Activated CD8-positive, alpha-beta T cell treated with anti-CD3 and anti-CD28 coated beads, Interleukin-2, amount 10 ng/mL, durations not matched to agents 7 days and 5 days (primary cell): Measurements from ENCODE around the gene XPO5. TPM values are rescaled to one million over a fixed set of nuclear protein-coding genes. Genes with fewer than 3 reads are reported as not detected.

Experiments used
- ATAC-seq: fragments of 150-1000 bp; cut with Tn5 transposase; one replicate; pipeline ENCODE4 v1.10.0; 2021; ENCODE audit warnings: moderate library complexity
- CTCF ChIA-PET: fragments of 350-600 bp; sonication (Branson Sonifier 250); formaldehyde crosslinking; loops from one replicate; lab custom pipeline; 2021; ENCODE audit warnings: antibody characterized with exemption; lab: Charles Lee
- POLR2A ChIA-PET: fragments of 350-600 bp; sonication (Branson Sonifier 250); formaldehyde crosslinking; loops from one replicate; lab custom pipeline; 2021; ENCODE audit warnings: antibody characterized with exemption; lab: Charles Lee
- DNase-seq: peaks from one replicate; pipeline ENCODE4 v3.0.0-alpha.2; 2020
- H3K27ac Mint-ChIP-seq: one replicate; pipeline ENCODE4 v1.8.0; 2021; ENCODE audit warnings: mild to moderate bottlenecking, mixed read lengths
- H3K27me3 Mint-ChIP-seq: one replicate; pipeline ENCODE4 v1.8.0; 2021; ENCODE audit warnings: low read depth, mixed read lengths
- H3K36me3 Mint-ChIP-seq: one replicate; pipeline ENCODE4 v1.8.0; 2021; ENCODE audit warnings: low read depth, mixed read lengths
- H3K4me1 Mint-ChIP-seq: one replicate; pipeline ENCODE4 v1.8.0; 2021; ENCODE audit warnings: low read depth, mixed read lengths
- H3K4me3 Mint-ChIP-seq: one replicate; pipeline ENCODE4 v1.8.0; 2021; ENCODE audit warnings: mild to moderate bottlenecking, mixed read lengths
- H3K9me3 Mint-ChIP-seq: one replicate; pipeline ENCODE4 v1.8.0; 2022; ENCODE audit warnings: mixed read lengths; ENCODE audit not compliant: insufficient read depth
- total RNA-seq, 2 experiments: library from RNA; stranded (reverse); gene quantifications; one replicate each; pipeline ENCODE4 v1.2.3, GENCODE V29; 2021

XPO5 gene
- total RNA-seq, 2 experiments from 2014 or later = 57.6 to 62.1 TPM

- no peak for ATAC-seq
- POLR2A ChIA-PET = interaction anchor here (1.2 to 1.7 kb wide), 2 partner anchors 16 to 19 kb away, joined by 5 read pairs; partner anchors contain the start of gene TJAP1
These were observed 79.3 kb downstream of the XPO5 start for GRCh38 chr6:43496370-43497128.

DNA sequence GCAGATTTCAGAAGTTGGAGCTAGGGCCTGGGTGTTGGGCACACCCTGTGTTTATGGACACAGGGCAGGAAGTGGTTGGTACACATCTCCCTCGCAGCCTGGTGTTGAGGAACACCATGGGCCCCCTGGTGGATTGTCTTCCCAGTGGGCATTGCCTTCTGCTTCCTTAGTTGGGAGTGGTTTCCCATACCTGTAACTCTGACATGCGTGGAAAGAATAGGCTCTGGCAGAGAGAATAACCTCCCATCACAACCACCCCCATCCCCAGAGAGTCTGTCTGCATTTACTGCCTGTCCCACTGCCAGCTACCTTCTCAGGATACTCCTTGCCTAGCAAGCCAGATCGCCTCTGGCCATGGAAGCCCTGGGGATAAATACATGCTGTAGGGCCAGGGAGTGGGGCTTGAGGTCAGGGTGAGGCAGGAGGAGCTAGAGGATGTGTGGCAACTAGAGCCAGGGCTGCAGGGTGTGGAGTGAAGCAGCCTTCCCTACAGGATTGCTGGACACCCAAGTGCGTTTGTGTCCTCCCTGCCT, 80.4 kb downstream of the XPO5 start:
- H3K4me1 Mint-ChIP-seq = peaks cover 20% of the 10 kb centered on the region
- ATAC-seq = peak; percentile 61
- DNase-seq = no peak
- no peak overlapping the region for H3K4me3 Mint-ChIP-seq
- no peaks in the 10 kb centered on the region for H3K9me3 Mint-ChIP-seq
- ChIA-PET POLR2A (interaction anchor here (1.2 to 1.7 kb wide), 3 partner anchors 15 to 27 kb away, joined by 3 to 5 read pairs (median 5); partner anchors contain the start of gene TJAP1), CTCF (interaction anchor here (0.9 to 7.5 kb wide), 5 partner anchors 9 to 266 kb away, joined by 3 to 65 read pairs (median 3); partner anchors contain the start of gene DNPH1)
- H3K27me3 Mint-ChIP-seq = no peaks in the 10 kb centered on the region
- H3K27ac Mint-ChIP-seq = peak overlapping the region; percentile 77
- H3K36me3 Mint-ChIP-seq = no peaks in the 10 kb centered on the region

More at GRCh38 chr6:43496370-43497128, 79.3 kb downstream of the XPO5 start:
- Mint-ChIP-seq H3K4me3 (no peak overlapping the region), H3K27ac (no peak overlapping the region), H3K4me1 (peaks cover 20% of the 10 kb centered on the region), H3K36me3 (peaks cover 5% of the 10 kb centered on the region), H3K9me3 (no peaks in the 10 kb centered on the region), H3K27me3 (no peaks in the 10 kb centered on the region)
- CTCF ChIA-PET = interaction anchor here (0.6 to 7.5 kb wide), 3 partner anchors 10 to 13 kb away, joined by 3 to 65 read pairs (median 3); no protein-coding TSS in a partner anchor
- no peak for DNase-seq

DNA sequence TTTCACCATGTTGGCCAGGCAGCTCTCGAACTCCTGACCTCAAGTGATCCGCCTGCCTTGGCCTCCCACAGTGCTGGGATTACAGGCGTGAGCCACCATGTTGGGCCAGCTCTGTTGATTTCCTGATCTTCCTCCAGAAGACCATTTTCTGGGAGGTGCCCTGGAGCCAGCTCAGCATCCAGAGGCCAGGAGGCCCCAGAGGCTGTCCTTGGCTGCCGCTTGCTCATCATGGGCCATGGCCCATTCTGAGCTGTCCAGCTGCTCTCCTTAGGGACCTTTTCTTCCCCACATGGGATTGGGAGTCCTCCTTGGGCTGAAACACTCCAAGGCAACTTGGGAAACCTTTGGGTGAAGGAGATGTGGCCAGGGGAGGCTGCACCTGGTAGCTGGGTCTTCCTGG, 81.1 kb downstream of the XPO5 start:
- H3K27ac Mint-ChIP-seq = peak overlapping the region; percentile 77
- H3K9me3 Mint-ChIP-seq = no peaks in the 10 kb centered on the region
- no peaks in the 10 kb centered on the region for H3K27me3 Mint-ChIP-seq
- ChIA-PET POLR2A (interaction anchor here (1.4 to 1.7 kb wide), 2 partner anchors 17 to 28 kb away, joined by 3 to 5 read pairs; partner anchors contain the start of gene TJAP1), CTCF (interaction anchor here (0.9 to 7.5 kb wide), 4 partner anchors 11 to 266 kb away, joined by 3 to 65 read pairs (median 4); partner anchors contain the start of gene DNPH1)
- H3K36me3 Mint-ChIP-seq = no peaks in the 10 kb centered on the region
- ATAC-seq (no peak), DNase-seq (no peak)
- no peak overlapping the region for H3K4me3 Mint-ChIP-seq
- peaks cover 20% of the 10 kb centered on the region for H3K4me1 Mint-ChIP-seq

DNA sequence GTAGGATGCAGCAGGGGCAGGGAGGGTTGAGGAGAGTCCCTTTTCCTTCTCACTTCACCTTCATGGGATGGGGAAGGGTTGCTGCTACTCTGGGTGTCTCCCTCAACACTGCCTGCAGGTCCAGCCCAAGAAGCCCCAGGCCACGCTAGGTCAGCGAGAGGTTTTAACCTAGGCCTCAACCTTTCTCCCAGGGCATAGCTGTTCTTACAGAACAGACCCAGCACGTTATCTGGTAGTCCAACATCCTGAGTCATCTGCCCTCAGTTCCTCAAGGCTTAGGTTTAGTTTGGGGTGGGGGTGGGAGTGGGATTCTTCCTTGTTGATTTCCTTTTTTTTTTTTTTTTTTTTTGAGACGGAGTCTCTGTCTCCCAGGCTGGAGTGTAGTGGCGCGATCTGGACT, 81.5 kb downstream of the XPO5 start:
- Mint-ChIP-seq H3K4me1 (peaks cover 20% of the 10 kb centered on the region), H3K9me3 (no peaks in the 10 kb centered on the region), H3K27ac (no peak overlapping the region), H3K4me3 (no peak overlapping the region), H3K27me3 (no peaks in the 10 kb centered on the region), H3K36me3 (no peaks in the 10 kb centered on the region)
- no peak for DNase-seq
- no peak for ATAC-seq
- POLR2A ChIA-PET = interaction anchor here (1.4 to 1.8 kb wide), 2 partner anchors 17 to 28 kb away, joined by 3 to 7 read pairs; partner anchors contain the start of gene TJAP1
- CTCF ChIA-PET = interaction anchor here (7.5 kb wide), 1 partner anchor 12 kb away, joined by 65 read pairs; no protein-coding TSS in a partner anchor

DNA sequence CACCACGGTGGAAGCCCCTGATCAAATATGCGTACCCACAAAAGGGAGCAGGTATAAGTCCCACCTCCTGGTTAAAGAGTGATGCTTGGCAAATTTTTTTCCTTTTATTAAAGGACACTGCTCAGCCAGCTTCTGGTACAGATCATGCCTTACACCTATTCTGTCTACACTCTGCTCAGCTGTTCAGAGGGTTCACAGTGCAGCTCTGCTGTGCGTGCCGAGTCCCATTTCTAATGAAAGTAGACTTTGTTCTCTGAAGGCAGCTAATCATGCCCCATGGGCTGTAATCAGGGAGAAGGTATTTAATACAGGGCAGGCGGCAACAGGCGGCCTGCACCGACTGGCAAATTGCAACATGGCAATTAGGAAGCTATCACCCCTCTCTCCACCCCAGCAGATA, 82.0 kb downstream of the XPO5 start:
- Mint-ChIP-seq H3K4me3 (no peak overlapping the region), H3K27me3 (no peaks in the 10 kb centered on the region), H3K27ac (no peak overlapping the region), H3K9me3 (no peaks in the 10 kb centered on the region), H3K4me1 (peaks cover 20% of the 10 kb centered on the region), H3K36me3 (no peaks in the 10 kb centered on the region)
- DNase-seq (no peak), ATAC-seq (no peak)
- CTCF ChIA-PET = interaction anchor here (7.5 kb wide), 1 partner anchor 13 kb away, joined by 65 read pairs; no protein-coding TSS in a partner anchor
- POLR2A ChIA-PET = interaction anchor here (0.6 to 1.8 kb wide), 3 partner anchors 16 to 56 kb away, joined by 3 to 7 read pairs (median 3); partner anchors contain the start of gene TJAP1

DNA sequence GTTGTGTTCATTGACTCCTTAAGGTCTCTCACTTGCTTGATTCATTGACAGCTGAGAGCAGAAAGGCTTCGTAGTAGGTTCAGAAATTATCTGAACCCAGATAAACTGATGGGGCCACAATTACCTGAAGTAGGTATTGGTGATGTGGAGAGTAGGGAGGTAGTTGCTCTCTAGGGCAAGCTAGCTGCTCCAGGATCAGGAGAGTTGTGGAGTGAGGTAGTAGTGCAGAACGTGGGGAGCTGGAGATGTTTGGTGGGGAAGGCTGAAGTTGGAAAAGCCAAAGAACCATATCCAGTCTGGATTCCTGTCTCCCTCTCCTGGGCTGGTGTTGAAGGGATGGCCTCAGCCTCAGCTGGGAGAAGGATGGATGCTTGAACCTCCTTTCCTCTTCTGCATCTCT, 82.6 kb downstream of the XPO5 start:
- no peaks in the 10 kb centered on the region for H3K27me3 Mint-ChIP-seq
- no peaks in the 10 kb centered on the region for H3K36me3 Mint-ChIP-seq
- ChIA-PET CTCF (interaction anchor here (7.5 kb wide), 1 partner anchor 13 kb away, joined by 65 read pairs; no protein-coding TSS in a partner anchor), POLR2A (interaction anchor here (0.5 to 1.8 kb wide), 3 partner anchors 16 to 200 kb away, joined by 3 to 7 read pairs (median 4); partner anchors contain the start of gene TJAP1)
- no peak for ATAC-seq
- peak overlapping the region; percentile 8 for H3K27ac Mint-ChIP-seq
- H3K9me3 Mint-ChIP-seq = no peaks in the 10 kb centered on the region
- DNase-seq = no peak
- no peak overlapping the region for H3K4me3 Mint-ChIP-seq
- peaks cover 20% of the 10 kb centered on the region for H3K4me1 Mint-ChIP-seq

DNA sequence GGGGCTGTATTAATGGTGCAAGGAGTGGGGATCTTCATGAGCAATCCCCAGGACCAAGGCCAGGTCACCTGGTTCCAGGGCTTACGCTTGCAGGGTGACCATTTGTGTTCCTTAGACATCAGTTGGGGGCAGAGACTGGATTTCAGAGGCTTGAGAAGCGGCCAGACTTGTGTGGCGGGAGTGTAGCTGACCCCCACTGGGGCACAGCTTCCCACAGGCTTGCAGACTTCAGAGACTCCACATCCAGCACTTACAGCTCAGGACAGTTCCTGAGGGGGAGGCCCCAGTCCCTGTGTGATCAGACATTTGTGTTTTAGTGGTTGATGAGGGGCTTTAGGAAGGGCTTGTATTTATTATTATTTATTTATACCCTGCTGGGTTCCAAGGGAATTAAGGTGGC, 83.2 kb downstream of the XPO5 start:
- POLR2A ChIA-PET = interaction anchor here (1.8 kb wide), 1 partner anchor 15 kb away, joined by 7 read pairs; the partner anchor contains the start of gene TJAP1
- H3K27ac Mint-ChIP-seq = no peak overlapping the region
- CTCF ChIA-PET = interaction anchor here (7.5 kb wide), 1 partner anchor 14 kb away, joined by 65 read pairs; no protein-coding TSS in a partner anchor
- H3K4me3 Mint-ChIP-seq = no peak overlapping the region
- no peaks in the 10 kb centered on the region for H3K27me3 Mint-ChIP-seq
- no peaks in the 10 kb centered on the region for H3K9me3 Mint-ChIP-seq
- H3K36me3 Mint-ChIP-seq = no peaks in the 10 kb centered on the region
- ATAC-seq (no peak), DNase-seq (no peak)
- H3K4me1 Mint-ChIP-seq = peaks cover 20% of the 10 kb centered on the region

DNA sequence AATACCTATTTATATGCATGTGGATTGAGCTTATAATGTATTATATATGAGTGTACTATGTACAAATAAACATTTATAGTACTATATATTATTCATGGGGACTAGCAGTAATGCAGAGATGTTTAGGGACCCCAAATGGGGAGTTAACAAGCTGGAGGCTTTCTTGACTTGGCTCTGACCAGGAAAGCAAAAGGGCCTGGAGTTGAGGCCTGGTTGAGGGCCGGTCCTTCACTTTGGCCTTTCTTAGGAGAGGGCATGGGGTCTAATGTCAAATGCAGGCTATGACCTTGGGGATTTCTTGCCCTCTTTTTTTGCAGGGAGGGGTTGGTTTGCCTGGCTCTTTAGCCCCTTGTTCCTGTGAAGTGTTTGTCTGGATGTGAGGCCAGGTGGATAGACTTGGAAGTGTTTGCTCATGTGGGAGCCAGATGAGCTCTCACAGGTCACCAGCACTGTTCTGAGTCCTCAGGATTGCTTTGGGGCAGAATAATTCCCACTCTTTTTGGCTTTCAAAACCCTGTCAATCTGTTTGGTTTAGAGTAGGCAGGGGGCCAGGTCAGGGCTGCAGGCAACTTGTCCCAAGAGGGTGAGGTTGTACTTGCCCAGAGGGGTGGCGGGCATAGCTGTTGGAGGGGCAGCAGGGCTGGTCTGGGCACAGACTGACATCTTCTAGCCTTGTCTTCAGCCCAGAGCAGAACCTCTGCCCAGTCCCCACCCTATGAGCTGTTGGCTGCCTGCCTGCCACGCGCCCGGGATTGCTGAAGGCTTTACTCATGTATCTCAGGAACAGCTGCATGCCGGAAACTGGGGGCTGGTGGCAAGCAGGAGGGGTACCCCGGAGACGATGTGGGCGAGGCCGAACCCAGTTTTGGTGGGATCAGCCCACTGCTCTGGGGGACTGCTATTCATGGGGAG, 83.8 kb downstream of the XPO5 start:
- H3K9me3 Mint-ChIP-seq = no peaks in the 10 kb centered on the region
- ChIA-PET POLR2A (interaction anchor here (1.2 kb wide), 1 partner anchor 14 kb away, joined by 4 read pairs; the partner anchor contains the start of gene TJAP1), CTCF (interaction anchor here (7.5 kb wide), 1 partner anchor 14 kb away, joined by 65 read pairs; no protein-coding TSS in a partner anchor)
- DNase-seq = no peak
- H3K27me3 Mint-ChIP-seq = no peaks in the 10 kb centered on the region
- H3K27ac Mint-ChIP-seq = no peak overlapping the region
- no peak overlapping the region for H3K4me3 Mint-ChIP-seq
- no peaks in the 10 kb centered on the region for H3K36me3 Mint-ChIP-seq
- no peak for ATAC-seq
- H3K4me1 Mint-ChIP-seq = peaks cover 20% of the 10 kb centered on the region

- Mint-ChIP-seq H3K36me3 (no peaks in the 10 kb centered on the region), H3K27ac (no peak overlapping the region), H3K4me1 (peaks cover 17% of the 10 kb centered on the region), H3K4me3 (no peak overlapping the region), H3K27me3 (no peaks in the 10 kb centered on the region), H3K9me3 (no peaks in the 10 kb centered on the region)
- ChIA-PET CTCF (interaction anchor here (2.5 kb wide), 1 partner anchor 15 kb away, joined by 17 read pairs; no protein-coding TSS in a partner anchor), POLR2A (interaction anchor here (1.3 kb wide), 1 partner anchor 11 kb away, joined by 3 read pairs; no protein-coding TSS in a partner anchor)
- ATAC-seq (no peak), DNase-seq (no peak)
These were observed 85.3 kb downstream of the XPO5 start for GRCh38 chr6:43490523-43490939.

DNA sequence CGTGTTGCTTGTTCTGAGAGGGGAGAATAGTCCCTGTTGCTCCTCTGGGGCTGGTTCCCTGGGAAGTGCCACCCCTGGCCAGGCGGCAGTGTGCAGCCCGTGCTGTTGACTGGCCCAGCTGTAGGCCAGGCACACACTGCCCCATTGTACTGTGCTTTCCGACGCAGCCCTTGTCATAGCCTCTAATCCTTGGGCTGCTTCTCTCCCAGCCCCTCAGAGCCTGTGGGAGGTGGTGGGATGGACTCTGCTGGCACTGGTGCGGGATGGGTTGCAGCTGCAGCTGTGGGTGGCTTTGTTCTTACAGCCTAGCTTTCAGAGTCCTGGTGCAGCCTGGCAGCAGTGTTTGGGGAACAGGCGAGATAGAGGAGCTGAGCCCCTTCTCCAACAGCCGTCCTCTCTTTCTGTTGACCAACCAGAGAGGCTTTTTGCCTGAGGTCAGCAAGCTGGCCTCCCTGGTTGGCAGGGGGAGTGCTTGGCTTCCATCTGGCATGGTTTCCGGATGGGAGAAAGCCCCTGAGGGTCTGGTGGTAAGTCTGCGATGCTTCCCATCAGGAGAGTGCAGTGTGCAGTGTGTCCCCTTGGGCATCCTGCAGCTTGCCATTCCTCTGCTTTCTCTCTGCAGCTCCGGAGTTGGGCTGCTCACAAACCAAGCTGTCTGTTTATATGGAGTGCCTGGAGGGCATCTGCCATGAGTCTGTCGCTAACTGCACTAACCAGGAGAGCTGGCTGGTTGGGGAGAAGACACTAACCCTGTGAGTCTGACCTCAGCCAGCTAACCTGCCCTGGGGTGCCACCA, 86.4 kb downstream of the XPO5 start:
- H3K36me3 Mint-ChIP-seq = no peaks in the 10 kb centered on the region
- ChIA-PET CTCF (interaction anchor here (2.5 kb wide), 1 partner anchor 16 kb away, joined by 17 read pairs; no protein-coding TSS in a partner anchor), POLR2A (no interaction called here)
- DNase-seq (no peak), ATAC-seq (no peak)
- no peak overlapping the region for H3K4me3 Mint-ChIP-seq
- H3K27ac Mint-ChIP-seq = no peak overlapping the region
- no peaks in the 10 kb centered on the region for H3K9me3 Mint-ChIP-seq
- H3K4me1 Mint-ChIP-seq = peaks cover 8% of the 10 kb centered on the region
- no peaks in the 10 kb centered on the region for H3K27me3 Mint-ChIP-seq
